Left forelimb (tissue), 1 donor: Measurements from ENCODE around the gene HECTD4.

Experiments
- DNase-seq: peaks from one replicate; pipeline ENCODE4 v3.0.0-alpha.2; 2018; ENCODE audit warnings: low spot score

Gene HECTD4

DNA sequence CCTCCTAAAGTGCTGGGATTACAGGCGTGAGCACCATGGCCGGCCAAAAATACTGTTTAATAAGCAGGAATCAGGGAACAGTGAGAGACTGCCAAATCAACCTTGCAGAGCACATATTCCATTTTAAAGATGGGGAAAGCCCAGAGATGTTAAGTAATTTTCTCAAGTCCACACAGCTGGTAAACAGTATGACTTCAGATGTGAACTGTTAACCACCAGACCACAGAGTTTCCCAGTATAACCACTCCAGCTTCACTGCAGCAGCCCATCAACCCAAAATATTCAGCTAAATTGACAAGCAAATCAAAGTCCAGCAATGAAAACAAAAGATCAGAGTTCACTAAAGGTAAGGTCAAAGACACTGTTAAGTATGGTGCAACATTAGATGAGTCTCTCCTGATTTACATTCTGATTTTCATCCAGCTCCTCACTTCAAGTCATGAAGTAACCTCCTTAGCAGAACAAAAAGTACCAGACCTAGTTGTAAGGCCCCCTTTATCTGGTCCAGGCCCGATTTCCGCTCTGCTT, 174.8 kb downstream of the HECTD4 start:
- no peak for DNase-seq

DNA sequence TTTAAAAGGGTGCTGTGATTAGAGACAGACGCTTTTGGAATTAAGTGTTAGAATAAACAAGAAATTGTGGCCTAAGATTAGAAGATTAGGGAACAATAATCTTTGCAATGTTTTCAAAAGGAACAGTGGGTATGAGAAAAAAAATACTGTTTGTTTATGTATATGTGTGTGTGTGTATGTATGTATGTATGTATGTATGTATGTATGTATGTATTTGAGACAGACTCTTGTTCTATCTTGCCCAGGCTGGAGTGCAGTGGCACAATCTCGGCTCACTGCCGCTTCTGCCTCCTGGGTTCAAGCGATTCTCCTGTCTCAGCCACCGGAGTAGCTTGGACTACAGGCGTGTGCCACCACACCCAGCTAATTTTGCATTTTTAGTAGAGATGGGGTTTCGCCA, 175.3 kb downstream of the HECTD4 start:
- no peak for DNase-seq

DNA sequence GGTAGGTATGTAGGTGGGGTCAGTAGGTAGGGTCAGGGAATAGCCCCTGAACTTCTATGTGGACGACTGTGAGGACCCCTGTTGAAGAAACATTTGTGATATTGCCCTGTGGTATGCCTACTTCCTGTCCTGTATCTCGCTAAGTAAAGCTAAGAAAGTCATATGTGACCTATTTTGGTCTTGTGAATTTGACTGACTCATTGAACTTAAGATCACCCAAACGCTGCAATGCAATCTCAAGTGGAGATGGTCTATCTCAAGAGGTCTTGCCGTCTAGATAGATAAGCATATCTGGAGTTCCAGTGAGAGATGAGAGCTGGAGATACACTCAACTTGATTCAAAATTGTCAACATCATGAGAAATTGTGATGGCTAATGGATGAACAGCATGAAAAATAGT, 183.1 kb downstream of the HECTD4 start:
- no peak for DNase-seq

DNA sequence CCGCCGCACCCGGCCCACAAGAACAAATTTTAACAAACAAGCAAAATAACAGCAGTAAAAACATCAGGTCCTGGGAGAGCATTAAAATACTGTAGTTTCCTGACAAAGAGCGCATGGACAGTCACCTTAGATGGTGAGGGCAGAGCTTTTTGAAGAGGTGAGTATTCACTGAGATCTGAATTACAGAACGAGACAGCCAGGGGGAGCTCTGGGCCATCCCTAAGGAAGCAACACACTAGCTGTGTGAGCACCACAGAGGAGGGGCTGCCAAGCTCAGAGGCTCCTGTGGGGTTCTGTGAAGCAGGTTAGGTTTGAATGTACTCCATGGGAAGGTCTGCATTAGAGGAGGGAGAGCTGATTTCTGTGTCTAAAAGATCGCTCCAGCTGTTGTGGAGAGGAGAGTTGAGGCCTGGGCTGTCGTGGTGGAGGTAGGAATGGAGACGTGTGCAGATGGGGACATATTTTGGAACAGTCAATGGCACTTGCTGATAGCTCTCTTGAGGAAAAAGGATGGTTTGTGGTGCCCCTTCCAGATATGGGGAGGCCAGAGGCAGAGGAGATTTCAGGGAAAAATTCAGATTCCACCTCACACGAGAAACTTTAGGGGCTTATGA, 184.0 kb downstream of the HECTD4 start:
- no peak for DNase-seq

DNA sequence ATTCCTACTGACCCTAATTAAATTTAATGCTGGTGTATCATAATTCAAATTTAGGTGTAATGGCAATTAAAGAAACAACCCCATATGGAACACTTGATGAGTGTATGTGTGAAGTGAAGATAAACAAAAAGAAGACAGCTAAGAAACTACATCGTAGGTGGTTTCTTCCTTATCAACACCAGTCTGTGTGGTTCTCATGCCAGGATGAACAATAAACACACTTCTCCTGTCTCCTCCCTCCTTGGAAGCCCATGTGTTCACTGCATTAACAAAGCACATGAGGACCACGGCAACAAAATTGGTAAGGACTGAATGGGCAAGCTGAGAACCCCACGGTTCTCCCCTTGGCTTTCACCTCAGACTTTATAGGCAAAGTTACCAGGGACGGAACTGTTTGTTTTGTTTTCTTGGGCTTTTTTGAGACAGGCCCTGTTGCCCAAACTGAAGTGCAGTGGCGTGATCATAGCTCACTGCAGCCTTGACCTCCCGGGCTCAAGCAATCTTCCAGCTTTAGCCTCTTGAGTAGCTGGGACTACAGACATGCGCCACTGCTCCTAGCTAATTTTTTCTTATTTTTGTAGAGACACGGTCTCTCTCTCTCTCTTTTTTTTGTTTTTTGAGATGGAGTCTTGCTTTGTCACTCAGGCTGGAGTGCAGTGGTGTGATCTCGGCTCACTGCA, 185.9 kb downstream of the HECTD4 start:
- DNase-seq = no peak

DNA sequence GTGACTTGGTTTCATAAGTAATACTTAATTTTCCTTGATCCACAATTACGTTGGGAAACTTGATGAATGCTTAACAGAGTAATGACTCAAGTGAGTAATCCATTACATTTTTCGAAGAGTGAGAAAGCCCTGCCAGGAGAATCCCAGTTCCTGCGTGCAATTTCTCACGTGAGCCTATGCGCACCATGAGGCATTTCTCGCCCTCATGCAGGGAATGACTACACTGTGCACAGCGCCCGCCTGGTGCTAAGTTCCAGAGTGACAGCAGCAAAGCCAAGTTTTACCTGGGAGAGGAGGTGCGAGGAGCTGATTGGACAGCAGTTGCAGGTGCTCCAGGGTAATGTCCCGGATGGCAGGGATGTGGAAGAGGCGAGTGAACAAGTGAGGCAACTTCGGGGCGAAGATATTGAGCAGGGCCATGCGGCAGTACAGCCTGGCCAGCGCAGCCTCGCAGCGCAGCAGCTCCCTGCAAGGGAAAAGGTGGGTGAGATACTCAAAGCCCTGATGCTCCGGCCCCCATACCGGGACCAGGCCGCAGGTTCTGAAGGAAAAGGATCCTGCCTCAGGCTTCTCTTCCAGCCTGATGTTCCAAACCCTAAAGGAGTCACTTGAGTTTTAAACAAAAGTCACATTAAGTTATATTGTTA, 187.5 kb downstream of the HECTD4 start:
- no peak for DNase-seq

DNA sequence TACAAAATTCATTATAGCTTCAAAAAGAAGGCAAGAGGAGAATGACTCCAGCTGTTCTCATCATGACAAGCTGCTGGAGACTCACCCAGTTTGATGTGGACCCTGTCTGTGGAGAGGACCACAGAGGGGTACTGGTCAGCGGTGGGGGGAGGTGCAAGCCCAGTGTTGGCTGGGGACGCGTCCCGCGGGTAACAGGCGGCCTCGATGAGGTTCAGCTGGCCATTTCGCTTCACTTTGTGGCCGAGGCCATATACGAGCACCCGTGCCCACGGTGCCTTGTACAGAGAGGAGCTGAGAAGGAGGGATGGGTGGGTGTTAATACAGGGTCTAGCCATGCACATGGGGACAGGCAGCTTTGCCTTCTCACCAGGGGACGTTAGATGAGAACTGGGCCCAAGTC, 189.8 kb downstream of the HECTD4 start:
- no peak for DNase-seq

DNA sequence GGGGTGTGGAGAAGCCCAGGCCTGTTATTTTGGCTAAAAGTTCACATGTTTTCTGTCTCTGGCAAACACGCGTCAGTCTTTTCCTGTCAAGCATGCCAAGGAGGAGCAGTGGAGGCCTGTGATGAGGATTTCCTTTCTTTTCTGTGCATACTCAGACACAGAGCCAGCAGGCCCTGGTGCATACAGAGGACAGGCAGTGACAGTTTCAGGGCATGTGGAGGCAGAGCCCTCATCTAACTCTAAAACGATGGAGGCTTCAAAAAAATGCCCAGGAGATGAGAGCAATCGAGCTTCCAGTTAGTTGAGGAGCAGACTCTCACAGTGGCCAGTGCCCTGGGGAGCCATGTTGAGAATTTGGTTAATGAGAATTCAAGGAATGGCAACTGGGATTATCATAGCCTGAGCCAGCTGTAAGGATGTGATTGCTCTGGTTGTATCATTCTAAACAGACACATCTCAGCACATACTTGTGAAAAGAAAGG, 190.3 kb downstream of the HECTD4 start:
- DNase-seq = no peak

DNA sequence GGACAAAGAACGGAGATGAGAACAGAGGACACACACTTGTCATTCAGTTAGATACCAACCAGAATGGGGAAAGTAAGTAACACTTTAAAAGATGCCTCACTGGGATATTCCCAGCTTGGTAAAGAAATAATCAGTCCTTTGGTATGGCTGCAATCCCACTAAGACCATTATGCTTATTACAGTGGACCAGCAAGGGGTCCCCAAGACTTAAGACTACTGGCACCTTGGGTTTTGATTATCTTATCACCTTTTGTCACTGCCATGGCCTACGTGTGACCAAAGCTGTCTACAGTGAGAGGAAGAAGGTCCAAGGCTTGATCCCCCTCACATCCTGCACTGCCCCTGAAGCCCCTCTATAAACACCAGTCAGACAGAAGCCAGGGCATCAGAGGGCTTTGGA, 191.0 kb downstream of the HECTD4 start:
- no peak for DNase-seq

DNA sequence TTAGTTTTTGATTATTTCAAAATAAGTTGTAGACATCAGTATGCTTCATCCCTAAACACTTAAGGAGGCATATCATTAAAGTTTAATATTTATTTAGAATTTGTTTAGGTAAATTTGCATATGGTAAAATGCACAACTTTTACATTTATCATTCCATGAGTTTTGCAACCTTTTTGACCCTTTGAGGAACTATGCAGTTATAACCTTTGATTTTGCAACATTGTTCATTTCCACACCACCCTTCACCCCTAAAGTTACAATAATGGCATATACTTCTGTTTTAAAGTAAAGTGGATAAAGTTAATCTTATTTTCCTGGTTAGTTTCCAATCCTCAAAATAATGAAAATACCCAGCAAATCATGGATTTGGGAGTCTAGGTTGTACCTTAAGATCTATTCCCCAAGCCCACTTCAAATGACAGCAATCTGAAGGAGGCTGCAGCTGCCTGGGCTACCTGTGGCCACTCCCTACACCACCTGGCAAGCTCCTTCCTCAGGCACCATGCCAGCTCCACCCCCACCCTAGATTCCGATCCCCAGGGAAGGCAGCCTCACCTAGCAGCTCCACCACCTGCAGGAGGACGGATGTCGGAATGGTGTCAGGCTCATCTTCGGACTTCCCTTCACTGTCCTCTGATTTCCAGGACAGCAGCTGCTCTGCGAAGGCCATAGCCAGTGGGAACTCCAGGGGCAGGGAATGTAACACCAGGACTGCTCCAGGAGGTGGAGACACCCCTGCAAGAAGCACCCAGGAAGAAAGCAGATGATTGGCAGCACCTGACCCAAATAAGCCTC, 191.8 kb downstream of the HECTD4 start:
- no peak for DNase-seq

DNA sequence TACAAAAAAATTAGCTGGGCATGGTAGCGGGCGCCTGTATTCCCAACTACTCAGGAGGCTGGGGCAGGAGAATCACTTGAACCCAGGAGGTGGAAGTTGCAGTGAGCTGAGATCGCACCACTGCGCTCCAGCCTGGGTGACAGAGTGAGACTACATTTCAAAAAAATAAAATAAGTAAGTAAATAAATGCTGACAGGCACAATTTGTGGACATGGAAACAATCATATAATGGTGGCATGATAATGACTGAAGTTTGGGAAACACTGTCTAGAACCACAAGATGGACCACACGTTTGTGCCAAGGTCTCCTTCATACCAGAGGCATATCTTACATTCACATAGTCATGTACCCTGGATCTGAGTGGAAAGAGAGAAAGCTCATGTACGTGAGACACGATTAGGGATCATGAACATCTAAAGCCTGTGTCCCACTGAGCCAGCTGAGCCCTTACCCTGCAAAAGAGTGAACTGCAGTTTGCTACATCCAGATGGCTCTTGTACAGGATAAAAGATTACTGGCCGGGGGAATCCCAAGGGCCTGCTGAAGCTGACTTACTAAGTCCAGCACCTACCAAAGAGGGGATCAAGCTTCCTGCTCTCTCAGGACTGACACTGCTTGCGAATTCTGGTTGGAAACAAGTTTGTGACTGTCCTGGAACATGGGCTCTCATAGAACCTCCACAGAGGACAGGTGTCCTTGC, 194.0 kb downstream of the HECTD4 start:
- DNase-seq = no peak

DNA sequence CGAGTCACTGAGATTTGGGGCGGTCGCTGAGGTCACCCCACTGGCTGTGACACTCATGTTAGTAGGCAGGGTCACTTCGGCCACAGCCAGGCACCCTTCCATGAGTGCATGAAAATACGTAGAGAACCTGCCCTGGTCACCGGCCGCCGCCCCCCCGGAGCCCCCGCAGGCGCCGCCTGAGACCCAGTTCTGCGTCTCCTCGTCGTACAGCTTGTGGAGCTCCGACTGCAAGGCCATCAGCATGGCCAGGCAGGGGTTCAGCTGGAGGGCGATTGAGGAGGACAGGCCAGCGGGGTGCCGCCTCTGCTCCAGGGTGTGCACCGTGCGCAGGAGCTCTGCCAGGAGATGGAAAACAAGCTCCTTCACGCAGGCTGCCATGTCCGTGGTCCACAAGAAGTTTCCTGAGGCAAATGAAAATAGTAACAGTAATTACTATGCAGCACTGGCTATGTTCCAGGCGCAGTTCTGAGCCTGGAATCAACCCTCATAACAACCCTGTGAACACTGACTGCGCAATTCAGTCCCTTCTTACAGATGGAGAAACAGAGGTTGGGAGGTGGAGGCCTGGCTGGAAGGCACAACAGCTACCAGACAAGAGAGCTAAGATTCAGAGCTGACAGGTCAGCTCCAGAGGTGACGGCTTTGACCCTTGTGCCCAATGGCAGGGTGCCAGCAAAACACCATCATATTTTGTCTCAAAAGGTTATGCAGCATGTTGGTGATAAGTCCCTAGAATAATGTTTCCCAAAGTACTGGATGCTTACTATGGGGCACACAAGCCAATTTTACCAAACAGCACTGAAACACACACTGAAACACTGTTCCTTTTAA, 196.9 kb downstream of the HECTD4 start:
- no peak for DNase-seq

DNA sequence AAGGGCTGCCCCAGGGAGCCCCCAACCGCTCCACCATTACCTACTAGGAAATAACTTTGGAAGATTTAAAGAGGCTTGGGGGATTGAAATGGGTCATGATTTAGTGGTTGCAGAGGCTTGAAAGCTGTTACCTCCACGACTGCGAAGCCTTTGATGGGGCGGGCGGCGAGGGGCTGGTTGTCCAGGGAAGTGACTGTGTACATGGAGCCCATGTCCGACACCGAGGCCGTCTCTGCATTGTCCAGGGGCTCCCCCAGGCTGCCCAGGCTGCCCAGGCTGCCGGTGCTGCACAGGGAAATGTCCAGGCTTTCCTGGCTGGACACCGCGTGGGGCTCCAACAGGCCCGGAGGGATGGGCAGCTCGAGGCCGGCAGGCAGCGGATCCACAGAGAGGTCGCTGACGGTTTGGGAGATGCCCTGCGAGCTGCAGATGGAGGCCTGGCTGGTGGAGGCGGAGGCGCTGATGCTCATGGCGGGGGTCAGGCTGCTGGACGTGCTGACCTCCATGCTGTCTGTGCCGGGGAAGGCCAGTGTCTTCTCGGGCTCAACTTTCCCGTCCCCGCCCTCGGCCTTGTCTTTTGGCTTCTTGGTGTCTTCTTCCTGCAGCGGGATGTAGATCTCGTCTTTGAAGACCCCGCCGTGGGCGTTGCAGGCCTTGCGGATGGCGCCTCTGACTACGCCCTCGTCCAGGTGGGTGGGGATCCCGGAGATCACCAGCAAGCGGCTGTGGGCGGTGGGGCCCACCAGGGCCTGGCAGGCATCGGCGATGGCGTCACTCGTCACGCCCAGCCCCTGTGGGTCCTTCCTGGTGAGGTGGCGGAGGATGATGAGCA, 198.0 kb downstream of the HECTD4 start:
- DNase-seq = no peak

DNA sequence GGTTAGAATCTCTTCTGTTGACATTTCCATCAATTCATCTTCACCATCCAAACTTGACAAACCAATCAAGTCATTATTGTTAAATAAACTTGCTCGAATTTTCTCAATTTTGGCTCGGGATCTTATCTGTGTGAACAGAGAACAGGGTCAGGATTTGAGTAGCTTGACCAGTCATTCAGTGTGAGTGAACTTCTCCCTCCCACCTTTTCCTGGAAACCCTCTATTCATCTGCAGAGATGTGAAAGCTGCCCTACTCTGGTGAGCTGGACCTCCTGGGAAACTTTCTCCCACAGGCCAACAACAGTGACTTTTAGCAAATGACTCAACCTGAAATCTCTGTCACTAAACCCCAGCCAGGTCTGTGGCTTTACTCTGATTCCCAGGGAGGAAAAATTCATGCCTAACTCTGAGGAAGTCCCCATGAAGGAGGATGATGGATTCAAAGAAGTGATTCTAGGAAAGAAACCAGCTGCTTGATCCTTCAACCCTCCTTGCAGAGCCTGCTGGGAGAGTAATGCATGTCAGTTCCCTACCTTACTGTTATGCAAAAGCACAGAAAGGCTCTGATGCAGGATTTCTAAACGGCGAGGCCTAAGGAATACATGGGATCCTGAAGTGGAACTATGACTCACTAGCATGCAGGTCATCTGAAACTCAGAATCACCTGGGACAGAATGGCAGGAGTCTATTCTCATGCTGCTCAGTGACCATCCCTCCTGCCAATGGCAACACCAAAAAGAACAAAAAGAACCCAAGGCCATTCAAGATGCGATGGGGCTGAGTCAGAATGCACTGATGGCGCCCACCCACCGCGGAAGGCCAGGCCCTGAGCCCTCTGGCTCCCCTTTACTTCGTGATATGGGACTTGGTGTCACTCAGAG, 198.8 kb downstream of the HECTD4 start:
- DNase-seq = no peak

DNA sequence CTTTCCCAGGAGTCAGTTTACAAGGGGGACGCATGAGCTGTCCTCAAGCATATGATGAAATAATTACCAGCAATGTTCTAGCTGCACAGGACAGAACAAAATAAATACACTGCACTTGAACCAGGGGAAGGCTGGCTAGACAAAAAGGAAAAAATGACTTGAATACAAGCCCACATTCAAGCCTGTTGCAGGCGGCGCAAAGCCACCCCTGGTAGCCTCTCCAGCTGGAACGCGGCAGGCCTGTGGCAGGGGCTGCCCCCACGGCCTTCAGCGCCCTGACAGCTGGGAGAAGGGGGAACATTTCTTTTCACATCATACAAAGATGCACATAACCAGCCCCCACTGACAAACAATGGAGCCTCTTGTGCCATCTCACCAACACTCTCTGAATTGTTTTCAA, 199.7 kb downstream of the HECTD4 start:
- DNase-seq = no peak

DNA sequence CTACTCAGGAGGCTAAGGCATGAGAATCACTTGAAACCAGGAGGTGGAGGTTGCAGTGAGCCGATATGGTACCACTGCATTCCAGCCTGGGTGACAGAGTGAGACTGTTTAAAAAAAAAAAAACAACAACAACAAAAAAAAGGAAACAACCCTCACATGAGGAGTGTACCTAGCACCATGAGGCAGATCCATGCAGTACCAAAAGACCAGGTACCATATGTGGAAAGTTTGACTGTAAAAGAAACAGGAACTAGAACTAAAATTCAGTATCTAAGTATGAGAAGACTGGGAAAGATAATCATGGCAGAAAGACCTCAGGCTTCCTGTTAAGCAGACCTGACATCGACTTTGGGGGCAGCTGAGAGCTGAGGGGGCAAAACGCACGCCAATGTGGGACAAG, 201.8 kb downstream of the HECTD4 start:
- DNase-seq = peak; percentile 55

DNA sequence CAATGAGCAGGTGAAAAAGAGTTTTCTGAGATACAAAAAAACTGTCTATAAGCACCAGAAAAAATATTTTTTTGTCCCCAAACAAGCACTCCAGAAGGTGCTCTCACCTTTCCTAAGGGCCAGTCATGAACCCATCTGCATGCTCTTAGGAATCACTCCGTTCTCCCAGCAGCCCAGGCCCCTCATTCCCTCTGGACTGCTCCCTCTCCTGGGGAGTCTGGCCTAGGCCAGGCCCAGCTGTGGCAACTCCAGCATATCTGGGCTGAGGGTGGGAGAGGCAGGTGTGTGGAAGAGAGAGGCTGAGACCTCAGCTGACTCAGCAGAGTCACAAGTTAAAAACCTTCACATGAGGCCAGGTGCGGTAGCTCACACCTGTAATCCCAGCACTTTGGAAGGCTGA, 202.3 kb downstream of the HECTD4 start:
- DNase-seq = peak; percentile 42

DNA sequence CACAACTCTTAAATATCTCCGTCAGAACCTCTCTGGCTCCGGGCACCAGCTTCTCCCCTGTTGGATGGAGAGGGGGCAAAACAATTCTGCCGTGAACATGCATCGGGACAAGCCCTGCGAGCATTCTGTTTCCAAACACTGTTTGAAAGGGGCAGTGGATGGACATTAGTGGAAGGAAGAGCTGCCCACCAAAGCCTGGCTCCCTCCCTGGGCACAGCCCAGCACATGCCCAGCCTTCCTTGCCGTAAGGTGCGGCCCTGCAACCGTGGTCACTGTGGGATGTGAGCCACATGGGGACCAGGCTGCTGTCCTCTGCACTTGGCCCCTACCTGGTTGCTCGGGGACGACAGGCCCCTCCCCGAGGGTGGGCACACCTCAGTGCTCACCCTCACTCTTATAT, 202.9 kb downstream of the HECTD4 start:
- DNase-seq = peak; percentile 48

DNA sequence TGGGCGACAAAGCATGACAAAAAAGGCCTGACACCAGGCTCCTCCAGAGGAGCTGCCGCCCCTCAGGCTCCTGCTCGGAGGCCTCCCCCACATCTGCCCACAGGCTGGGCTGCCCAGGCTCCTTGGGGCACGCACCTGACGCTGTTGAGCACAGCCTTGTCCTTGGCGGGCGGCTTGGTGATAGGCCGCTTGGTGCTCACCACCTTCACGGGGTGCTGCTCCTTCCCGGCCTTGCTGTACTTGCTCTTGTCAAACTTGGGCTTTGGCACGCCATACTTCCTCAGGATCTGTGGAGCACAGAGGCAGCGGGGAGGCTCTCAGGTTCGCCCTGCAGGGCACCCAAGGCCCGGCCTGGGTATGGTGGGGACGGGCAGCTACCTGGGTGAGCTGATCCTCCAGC, 203.4 kb downstream of the HECTD4 start:
- peak; percentile 46 for DNase-seq
